ENCODE results near the gene ACBD7. TPM values are rescaled to one million over a fixed set of nuclear protein-coding genes. Genes with fewer than 3 reads are reported as not detected.

Gene ACBD7
- total and polyA plus RNA-seq, 9 of the 15 experiments (the other 6 are each of a cell fraction or from before 2014, with no cell fraction given): 0.21 to 3.2 (median 0.84) TPM

GRCh38 chr10:15097011-15097812, 8.6 kb upstream of the ACBD7 start, which contains the start of gene RPP38 (continued):
- TF ChIP-seq, protein P1, sequence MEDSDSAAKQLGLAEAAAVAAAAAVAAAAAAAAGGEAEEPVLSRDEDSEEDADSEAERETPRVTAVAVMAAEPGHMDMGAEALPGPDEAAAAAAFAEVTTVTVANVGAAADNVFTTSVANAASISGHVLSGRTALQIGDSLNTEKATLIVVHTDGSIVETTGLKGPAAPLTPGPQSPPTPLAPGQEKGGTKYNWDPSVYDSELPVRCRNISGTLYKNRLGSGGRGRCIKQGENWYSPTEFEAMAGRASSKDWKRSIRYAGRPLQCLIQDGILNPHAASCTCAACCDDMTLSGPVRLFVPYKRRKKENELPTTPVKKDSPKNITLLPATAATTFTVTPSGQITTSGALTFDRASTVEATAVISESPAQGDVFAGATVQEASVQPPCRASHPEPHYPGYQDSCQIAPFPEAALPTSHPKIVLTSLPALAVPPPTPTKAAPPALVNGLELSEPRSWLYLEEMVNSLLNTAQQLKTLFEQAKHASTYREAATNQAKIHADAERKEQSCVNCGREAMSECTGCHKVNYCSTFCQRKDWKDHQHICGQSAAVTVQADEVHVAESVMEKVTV (CRISPR knock-in tag; IDR thresholded peaks at IDR 0.05): no peak
- TF ChIP-seq NFE2L1 (tag; IDR thresholded peaks at IDR 0.05; ENCODE audit: borderline replicate concordance, low read depth) (no peak), KLF13 (tag; IDR thresholded peaks at IDR 0.05; ENCODE audit: borderline replicate concordance, low read depth) (no peak), ZKSCAN1 (IDR thresholded peaks at IDR 0.05; ENCODE audit: low read depth, low read length) (no peak), ETV5 (CRISPR knock-in tag; IDR thresholded peaks at IDR 0.05; ENCODE audit: low read depth) (peak; percentile 73), ZKSCAN3 (CRISPR knock-in tag; IDR thresholded peaks at IDR 0.05) (no peak), TAF1 (IDR thresholded peaks at IDR 0.05; ENCODE audit: control insufficient read depth, extremely low read depth, insufficient read depth, low read length, severe bottlenecking) (peak; percentile 79), ZMIZ1 (IDR thresholded peaks at IDR 0.05; ENCODE audit: low read depth in 2 of 2, low read length in 2 of 2) (no peak; a peak in 1 of 4 replicates), CBX8 (IDR thresholded peaks at IDR 0.05; ENCODE audit: borderline replicate concordance, extremely low read depth, low read depth, low read length, poor library complexity, severe bottlenecking) (no peak), ZNF507 (tag; conservative IDR thresholded peaks at IDR 0.05) (no peak), FOXO4 (CRISPR knock-in tag; IDR thresholded peaks at IDR 0.05) (no peak), FOXA1 (IDR thresholded peaks at IDR 0.05; ENCODE audit: borderline replicate concordance) (no peak), DMBX1 (CRISPR knock-in tag; IDR thresholded peaks at IDR 0.05; ENCODE audit: borderline replicate concordance) (no peak), E2F4 (CRISPR knock-in tag; IDR thresholded peaks at IDR 0.05; ENCODE audit: low read depth) (no peak), PYGO2 (tag; IDR thresholded peaks at IDR 0.05) (no peak), NUFIP1 (IDR thresholded peaks at IDR 0.05; ENCODE audit: partially characterized antibody) (no peak)
- TF ChIP-seq, protein P2, sequence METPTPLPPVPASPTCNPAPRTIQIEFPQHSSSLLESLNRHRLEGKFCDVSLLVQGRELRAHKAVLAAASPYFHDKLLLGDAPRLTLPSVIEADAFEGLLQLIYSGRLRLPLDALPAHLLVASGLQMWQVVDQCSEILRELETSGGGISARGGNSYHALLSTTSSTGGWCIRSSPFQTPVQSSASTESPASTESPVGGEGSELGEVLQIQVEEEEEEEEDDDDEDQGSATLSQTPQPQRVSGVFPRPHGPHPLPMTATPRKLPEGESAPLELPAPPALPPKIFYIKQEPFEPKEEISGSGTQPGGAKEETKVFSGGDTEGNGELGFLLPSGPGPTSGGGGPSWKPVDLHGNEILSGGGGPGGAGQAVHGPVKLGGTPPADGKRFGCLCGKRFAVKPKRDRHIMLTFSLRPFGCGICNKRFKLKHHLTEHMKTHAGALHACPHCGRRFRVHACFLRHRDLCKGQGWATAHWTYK (CRISPR knock-in tag; IDR thresholded peaks at IDR 0.05): peak; percentile 83; the same call in 1 of the 2 replicates
